Measurements from ENCODE around the gene C16orf96.

C16orf96 gene

GRCh38 chr16:4525634-4526277 is 30.4 kb upstream of the C16orf96 start:
- no peak for DNase-seq (ENCODE audit: low spot score)

- DNase-seq (ENCODE audit: low spot score): no peak
Observed at GRCh38 chr16:4529085-4530060, 26.8 kb upstream of the C16orf96 start.

- no peak for DNase-seq (ENCODE audit: low spot score)
Observed at GRCh38 chr16:4531811-4532210, 24.3 kb upstream of the C16orf96 start.

GRCh38 chr16:4532238-4532637 is 23.9 kb upstream of the C16orf96 start:
- no peak for DNase-seq (ENCODE audit: low spot score)

- DNase-seq (ENCODE audit: low spot score): no peak
Observed at GRCh38 chr16:4533490-4533889, 22.6 kb upstream of the C16orf96 start.

- DNase-seq (ENCODE audit: low spot score): no peak
Observed at GRCh38 chr16:4534151-4534790, 21.9 kb upstream of the C16orf96 start.

GRCh38 chr16:4535627-4536108 is 20.5 kb upstream of the C16orf96 start:
- DNase-seq (ENCODE audit: low spot score): no peak

- DNase-seq (ENCODE audit: low spot score): no peak
Observed at GRCh38 chr16:4536391-4537106, 19.6 kb upstream of the C16orf96 start.

GRCh38 chr16:4537376-4538343 is 18.5 kb upstream of the C16orf96 start:
- no peak for DNase-seq (ENCODE audit: low spot score)

GRCh38 chr16:4538350-4539235 is 17.5 kb upstream of the C16orf96 start, which contains the start of gene CDIP1:
TSS of gene CDIP1 (minus strand) at chr16:4538773. CDS start at chr16:4514130, 24,643 bp downstream.
- DNase-seq (ENCODE audit: low spot score): no peak

GRCh38 chr16:4539716-4540284 is 16.3 kb upstream of the C16orf96 start:
- DNase-seq (ENCODE audit: low spot score): no peak

- DNase-seq (ENCODE audit: low spot score): no peak
Observed at GRCh38 chr16:4544473-4544872, 11.7 kb upstream of the C16orf96 start.

- no peak for DNase-seq (ENCODE audit: low spot score)
Observed at GRCh38 chr16:4548124-4548523, 8.0 kb upstream of the C16orf96 start.

- no peak for DNase-seq (ENCODE audit: low spot score)
Observed at GRCh38 chr16:4550591-4550990, 5.5 kb upstream of the C16orf96 start.

GRCh38 chr16:4552541-4552940 is 3.6 kb upstream of the C16orf96 start:
- no peak for DNase-seq (ENCODE audit: low spot score)

GRCh38 chr16:4556580-4556979 is 440 bp downstream of the C16orf96 start:
- no peak for DNase-seq (ENCODE audit: low spot score)

GRCh38 chr16:4557973-4558372 is 1.8 kb downstream of the C16orf96 start:
- DNase-seq (ENCODE audit: low spot score): no peak

- no peak for DNase-seq (ENCODE audit: low spot score)
Observed at GRCh38 chr16:4561596-4561995, 5.5 kb downstream of the C16orf96 start.

GRCh38 chr16:4564661-4565267 is 8.6 kb downstream of the C16orf96 start:
- DNase-seq (ENCODE audit: low spot score): no peak
